Astrocyte of the hippocampus (primary cell): Measurements from ENCODE around the gene DPP7.

Source experiments
- DNase-seq: peaks from one replicate; pipeline ENCODE4 v3.0.0; 2011; ENCODE audit warnings: low read depth, low spot score

Gene DPP7

GRCh38 chr9:137114613-137115393, at the start of gene DPP7:
DPP7 (minus strand) TSS chr9:137114733; CDS start chr9:137114713, 20 bp downstream.
- DNase-seq, result peak; percentile 69

GRCh38 chr9:137163805-137164204, 49.3 kb upstream of the DPP7 start:
- no peak for DNase-seq

DNA sequence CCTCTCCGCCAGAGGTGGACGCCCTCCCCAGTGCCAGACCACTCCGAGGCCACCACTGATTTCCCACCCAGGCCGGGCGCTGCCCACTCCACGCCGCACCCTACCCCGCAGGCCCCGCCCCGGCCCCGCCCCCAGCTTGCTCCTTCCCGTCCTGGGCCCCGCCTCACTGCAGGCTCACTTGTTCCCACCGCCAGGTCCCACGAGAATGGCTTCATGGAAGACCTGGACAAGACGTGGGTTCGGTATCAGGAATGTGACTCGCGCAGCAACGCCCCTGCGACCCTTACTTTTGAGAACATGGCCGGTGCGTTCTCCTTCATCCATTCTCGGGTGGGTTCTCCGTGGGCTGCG, 48.8 kb upstream of the DPP7 start:
- no peak for DNase-seq

DNA sequence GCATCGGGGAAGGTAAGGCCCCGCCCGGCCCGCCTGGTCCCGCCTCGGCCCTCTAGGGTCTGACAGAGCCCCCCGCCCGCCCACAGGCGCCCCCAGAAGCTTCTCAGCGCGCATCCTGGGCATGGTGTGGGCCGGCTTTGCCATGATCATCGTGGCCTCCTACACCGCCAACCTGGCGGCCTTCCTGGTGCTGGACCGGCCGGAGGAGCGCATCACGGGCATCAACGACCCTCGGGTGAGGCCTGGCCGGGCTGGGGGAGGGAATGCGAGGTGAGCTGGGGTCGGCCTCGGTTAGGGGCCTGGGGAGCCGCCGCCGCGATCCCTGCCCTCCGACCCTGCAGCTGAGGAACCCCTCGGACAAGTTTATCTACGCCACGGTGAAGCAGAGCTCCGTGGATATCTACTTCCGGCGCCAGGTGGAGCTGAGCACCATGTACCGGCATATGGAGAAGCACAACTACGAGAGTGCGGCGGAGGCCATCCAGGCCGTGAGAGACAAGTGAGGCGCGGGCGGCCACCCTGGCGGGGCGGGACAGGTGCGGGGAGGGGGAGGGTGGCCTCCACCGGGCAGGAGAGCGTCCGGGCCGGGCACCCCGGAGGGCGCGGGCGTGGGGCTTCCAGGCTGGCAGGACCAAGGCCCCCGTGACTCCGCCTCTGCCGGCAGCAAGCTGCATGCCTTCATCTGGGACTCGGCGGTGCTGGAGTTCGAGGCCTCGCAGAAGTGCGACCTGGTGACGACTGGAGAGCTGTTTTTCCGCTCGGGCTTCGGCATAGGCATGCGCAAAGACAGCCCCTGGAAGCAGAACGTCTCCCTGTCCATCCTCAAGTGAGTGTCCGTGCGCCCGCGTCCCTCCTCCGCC, 48.2 kb upstream of the DPP7 start:
- no peak for DNase-seq

DNA sequence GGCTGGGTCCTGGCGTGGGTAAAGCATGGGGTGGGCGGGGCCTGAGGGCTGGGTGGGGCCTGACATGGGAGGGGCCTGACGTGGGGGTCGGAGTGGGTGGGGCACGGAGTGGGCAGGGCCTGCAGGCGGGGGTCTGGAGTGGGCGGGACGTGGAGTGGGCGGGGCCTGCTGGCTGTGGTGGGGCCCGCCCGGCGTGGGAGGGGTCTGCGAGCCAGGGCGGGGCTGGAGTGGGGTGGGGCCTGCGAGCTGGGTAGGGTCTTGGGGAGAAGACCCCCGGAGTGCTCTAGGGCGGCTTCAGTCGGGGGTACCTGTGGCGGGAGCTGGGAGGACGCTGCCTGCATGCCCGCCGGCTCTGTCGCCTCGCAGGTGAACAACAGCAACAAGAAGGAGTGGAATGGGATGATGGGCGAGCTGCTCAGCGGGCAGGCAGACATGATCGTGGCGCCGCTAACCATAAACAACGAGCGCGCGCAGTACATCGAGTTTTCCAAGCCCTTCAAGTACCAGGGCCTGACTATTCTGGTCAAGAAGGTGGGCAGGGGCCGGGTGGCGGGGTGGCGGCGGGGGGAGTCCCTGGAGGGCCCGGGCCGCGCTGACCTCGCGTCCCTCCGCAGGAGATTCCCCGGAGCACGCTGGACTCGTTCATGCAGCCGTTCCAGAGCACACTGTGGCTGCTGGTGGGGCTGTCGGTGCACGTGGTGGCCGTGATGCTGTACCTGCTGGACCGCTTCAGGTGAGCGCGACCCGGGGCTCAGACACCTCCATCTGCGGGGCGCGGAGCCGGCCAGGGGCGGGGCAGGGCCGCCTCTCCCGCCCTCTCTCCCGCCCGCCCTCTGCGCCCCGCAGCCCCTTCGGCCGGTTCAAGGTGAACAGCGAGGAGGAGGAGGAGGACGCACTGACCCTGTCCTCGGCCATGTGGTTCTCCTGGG, 47.3 kb upstream of the DPP7 start:
- no peak for DNase-seq

DNA sequence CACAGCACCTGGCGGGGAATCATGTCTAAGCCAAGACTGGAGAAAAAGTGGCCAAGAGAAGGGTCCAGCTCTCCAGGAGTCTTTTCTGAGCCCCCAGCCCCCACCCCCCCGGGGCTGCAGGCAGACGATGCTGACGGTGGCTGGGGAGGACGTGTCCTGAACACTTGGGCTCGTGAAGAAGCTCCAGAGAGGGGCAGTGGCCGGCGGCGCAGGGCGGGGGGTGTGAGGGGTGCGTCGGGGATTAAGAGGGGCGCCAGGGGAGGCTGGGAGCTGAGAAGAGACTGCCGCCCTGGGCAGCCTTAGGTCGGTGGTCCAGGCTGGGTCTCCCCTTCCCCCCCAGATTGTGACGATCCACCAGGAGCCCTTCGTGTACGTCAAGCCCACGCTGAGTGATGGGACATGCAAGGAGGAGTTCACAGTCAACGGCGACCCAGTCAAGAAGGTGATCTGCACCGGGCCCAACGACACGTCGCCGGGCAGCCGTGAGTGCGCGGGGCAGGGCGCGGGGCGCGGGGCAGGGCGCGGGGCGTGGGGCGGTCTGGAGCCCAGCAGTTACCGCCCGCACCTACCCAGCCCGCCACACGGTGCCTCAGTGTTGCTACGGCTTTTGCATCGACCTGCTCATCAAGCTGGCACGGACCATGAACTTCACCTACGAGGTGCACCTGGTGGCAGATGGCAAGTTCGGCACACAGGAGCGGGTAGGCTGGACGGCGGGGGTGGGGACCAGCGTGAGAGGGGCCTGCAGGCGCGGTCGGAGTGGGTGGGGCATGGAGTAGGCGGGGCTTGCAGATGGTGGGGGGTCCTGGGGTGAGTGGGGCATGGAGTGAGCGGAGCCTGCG, 46.4 kb upstream of the DPP7 start:
- DNase-seq, result no peak

DNA sequence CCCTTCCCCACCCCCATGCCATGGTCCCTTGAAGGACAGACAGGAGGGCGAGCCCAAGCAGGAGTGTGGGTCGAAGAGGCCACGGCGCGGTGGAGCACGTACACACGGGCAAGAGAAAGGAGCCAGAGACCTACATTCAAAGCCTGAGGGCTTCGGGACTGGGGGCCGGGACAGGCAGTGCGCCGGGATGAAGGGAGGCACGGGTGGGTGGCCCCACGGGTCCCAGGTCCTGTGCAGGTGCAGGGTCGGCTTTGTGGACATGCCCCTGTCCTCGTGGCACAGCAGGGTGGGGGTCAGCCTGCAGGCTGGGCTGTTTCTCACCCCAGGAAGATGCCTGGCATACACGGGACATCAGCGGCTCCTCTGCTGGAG, 45.5 kb upstream of the DPP7 start:
- no peak for DNase-seq

DNA sequence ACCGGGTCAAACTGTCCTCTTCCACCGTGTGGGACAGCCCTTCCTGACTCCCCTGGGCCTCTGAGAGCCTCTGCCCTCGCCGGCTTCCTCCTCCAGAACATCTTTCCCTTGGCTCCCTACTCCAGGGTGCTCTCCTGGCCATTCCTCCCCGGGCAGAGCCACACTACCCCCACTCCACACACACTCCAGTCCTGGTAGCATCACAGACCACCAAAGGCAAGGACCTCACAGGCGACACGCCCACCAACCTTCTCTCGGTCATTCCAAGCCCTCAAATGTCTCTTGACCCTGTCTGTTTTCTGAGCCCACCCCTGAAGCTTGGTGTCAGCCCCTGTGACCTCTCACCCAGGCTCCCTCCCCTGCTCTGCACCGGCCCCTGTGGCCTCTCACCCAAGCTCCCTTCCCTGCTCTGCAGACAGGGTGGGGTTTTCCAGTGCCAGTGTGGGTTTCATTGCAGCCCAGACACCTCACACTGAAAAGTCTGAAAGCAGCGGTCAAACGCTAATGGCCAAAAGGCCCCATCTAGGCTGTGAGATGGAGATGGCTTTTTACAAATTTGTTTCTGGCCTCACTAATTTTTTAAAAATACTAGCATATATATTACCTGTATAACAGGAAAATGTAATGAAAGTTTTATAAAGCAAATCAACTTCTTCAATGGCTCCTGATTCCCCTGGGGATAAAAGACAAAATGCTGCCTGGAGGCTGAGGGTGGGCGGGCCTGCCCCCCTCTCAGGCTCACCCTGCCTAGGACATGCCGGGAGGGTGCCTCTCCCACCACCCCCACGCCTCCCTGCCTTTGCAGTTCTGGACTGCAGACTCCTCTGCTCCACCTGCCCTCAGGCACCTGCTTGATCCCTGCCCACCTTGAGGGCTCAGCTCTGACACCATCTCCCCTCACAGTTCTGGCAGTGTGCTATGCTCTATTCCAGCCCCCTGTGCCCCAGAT, 44.8 kb upstream of the DPP7 start:
- no peak for DNase-seq

GRCh38 chr9:137158625-137159024, 44.1 kb upstream of the DPP7 start:
- DNase-seq, result no peak

DNA sequence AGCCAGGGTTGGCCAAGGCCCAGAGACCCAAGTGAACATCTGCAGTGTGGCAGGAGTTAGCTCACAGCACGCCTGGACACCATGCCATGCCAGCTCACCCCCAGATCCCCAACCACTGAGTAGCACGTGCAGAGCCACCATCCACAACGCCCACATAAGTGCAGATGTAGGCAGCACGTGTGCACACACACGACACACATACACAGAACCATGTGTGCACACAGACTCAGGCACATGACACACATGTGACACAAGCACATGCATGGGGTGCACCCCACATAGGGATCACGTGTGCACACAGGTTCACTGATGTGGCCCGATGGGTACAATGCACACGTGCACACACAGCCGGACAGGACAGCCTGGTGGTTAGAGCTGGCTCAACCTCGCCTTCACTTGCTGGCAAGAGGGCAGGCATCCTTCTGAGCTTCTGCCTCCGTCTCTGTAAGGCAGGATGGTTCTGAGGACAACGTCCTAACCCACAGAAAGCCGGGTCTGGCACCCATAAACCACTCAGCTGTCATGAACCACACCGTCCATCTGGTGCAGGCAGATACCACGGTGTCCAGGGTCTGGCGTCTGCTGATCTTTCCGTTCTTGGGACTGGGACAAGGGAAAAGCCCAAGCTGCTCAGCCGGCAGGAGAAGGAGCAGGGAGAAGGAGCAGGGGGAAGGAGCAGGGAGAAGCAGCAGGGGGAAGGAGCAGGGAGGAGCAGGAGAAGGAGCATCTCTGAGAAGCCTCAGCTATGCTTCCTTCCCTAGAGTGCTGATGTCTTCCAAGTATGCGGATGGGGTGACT, 43.3 kb upstream of the DPP7 start:
- DNase-seq, result no peak

DNA sequence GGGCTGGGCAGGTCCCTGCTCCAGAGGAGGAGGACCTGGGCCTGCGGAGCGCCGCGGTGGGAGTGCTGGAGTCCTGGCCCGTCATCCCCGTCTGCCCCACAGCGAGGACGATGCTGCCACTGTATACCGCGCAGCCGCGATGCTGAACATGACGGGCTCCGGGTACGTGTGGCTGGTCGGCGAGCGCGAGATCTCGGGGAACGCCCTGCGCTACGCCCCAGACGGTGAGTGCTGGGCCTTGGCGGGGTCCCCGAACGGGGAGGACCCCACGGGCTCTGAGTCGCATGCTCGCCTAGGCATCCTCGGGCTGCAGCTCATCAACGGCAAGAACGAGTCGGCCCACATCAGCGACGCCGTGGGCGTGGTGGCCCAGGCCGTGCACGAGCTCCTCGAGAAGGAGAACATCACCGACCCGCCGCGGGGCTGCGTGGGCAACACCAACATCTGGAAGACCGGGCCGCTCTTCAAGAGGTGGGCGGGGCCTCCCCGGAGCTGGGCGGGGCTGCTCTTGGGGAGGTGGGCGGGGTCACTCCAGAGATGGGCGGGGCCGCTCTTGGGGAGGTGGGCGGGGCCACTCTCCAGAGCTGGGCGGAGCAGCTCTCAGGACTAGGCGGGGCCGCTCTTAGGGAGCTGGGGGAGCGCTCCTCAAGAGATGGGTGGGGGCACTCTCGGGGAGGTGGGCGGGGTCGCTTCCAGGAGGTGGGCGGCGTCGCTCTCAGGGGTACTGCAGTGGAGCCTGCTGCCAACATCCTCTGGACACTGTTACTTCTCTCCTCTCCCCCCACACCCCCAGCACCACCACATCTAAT, 42.2 kb upstream of the DPP7 start:
- peak; percentile 51 for DNase-seq

GRCh38 chr9:137152844-137153405, 38.4 kb upstream of the DPP7 start:
- DNase-seq, result no peak

GRCh38 chr9:137150617-137151457, 36.3 kb upstream of the DPP7 start:
- no peak for DNase-seq

- DNase-seq, result no peak
These were observed 35.5 kb upstream of the DPP7 start for GRCh38 chr9:137149942-137150616.

GRCh38 chr9:137149363-137149762, 34.8 kb upstream of the DPP7 start:
- no peak for DNase-seq

DNA sequence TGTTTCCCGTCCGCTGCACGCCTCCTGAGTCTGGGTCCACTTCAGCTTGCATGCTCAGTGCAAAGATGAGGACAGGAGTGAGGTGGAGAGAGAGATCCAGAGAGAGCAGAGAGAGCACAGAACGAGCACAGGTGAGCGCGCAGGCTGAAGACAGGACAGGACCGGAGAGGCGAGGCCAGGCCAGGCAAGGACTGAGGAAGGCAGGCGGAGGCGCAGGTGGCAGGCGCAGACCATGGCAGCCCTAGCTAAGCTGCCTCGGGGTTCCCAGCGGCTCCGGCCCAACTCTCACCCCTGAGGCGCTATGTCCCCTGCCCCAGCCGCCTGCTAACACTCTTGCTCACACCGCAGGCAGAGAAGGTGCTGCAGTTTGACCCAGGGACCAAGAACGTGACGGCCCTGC, 34.1 kb upstream of the DPP7 start:
- no peak for DNase-seq
